Activated CD8-positive, alpha-beta memory T cell treated with anti-CD3 and anti-CD28 coated beads, Interleukin-2, amount 50 U/mL, for 24 hours (primary cell): ENCODE data around the gene RHD.
"Not testable (repeated sequence)": the region's sequence is repeated elsewhere in the genome, so short reads cannot be mapped to it uniquely, and the experiment has no call there.

Experiments
- DNase-seq: peaks from one replicate; pipeline ENCODE4 v3.0.0-alpha.2; 2020; ENCODE audit errors: extremely low read depth

The RHD gene

GRCh38 chr1:25272238-25272637 is at the start of gene RHD:
RHD (plus strand) TSS chr1:25272509; CDS start chr1:25272548, 39 bp downstream.
- not testable (repeated sequence) for DNase-seq

- DNase-seq, result no peak
These were observed 49.7 kb upstream of the RHD start for GRCh38 chr1:25222606-25223005.

GRCh38 chr1:25223471-25223870 is 48.8 kb upstream of the RHD start:
- no peak for DNase-seq

- DNase-seq, result peak; percentile 89
These were observed 40.1 kb upstream of the RHD start, which contains the start of gene SYF2 for GRCh38 chr1:25232027-25232865. SYF2 (minus strand) TSS chr1:25232502; CDS start chr1:25232467, 35 bp downstream.

- DNase-seq, result peak; percentile 33
These were observed 39.2 kb upstream of the RHD start for GRCh38 chr1:25232866-25233784.

GRCh38 chr1:25235411-25235810 is 36.9 kb upstream of the RHD start:
- DNase-seq, result not testable (repeated sequence)

- not testable (repeated sequence) for DNase-seq
These were observed 36.0 kb upstream of the RHD start for GRCh38 chr1:25236261-25236660.

GRCh38 chr1:25238046-25238445 is 34.3 kb upstream of the RHD start:
- DNase-seq, result no peak

- DNase-seq, result peak; percentile 79
These were observed 32.4 kb upstream of the RHD start for GRCh38 chr1:25239681-25240541.

GRCh38 chr1:25243907-25244306 is 28.4 kb upstream of the RHD start:
- DNase-seq, result no peak

GRCh38 chr1:25245393-25245792 is 26.9 kb upstream of the RHD start:
- DNase-seq, result no peak

GRCh38 chr1:25245809-25246599 is 26.3 kb upstream of the RHD start:
- no peak for DNase-seq

- DNase-seq, result no peak
These were observed 25.7 kb upstream of the RHD start for GRCh38 chr1:25246600-25247023.

GRCh38 chr1:25247024-25247828 is 25.1 kb upstream of the RHD start, which contains the start of gene RSRP1:
RSRP1 (minus strand) TSS chr1:25247454; CDS start chr1:25246963, 491 bp downstream.
- DNase-seq, result peak; percentile 99

GRCh38 chr1:25247829-25248754 is 24.2 kb upstream of the RHD start:
- no peak for DNase-seq

GRCh38 chr1:25253911-25254310 is 18.4 kb upstream of the RHD start:
- no peak for DNase-seq

GRCh38 chr1:25255706-25256577 is 16.4 kb upstream of the RHD start:
- DNase-seq, result no peak

- DNase-seq, result no peak
These were observed 15.7 kb upstream of the RHD start for GRCh38 chr1:25256578-25256965.
